NCI-H2196 treated with DMSO at 0.1 percent for 48 hours (cell line): ENCODE measurements around the gene MYO1G.

Experiments used
- DNase-seq: peaks from one replicate; lab custom pipeline; 2025; ENCODE audit not compliant: unreplicated experiment; lab: John Stamatoyannopoulos, UW

The MYO1G gene

DNA sequence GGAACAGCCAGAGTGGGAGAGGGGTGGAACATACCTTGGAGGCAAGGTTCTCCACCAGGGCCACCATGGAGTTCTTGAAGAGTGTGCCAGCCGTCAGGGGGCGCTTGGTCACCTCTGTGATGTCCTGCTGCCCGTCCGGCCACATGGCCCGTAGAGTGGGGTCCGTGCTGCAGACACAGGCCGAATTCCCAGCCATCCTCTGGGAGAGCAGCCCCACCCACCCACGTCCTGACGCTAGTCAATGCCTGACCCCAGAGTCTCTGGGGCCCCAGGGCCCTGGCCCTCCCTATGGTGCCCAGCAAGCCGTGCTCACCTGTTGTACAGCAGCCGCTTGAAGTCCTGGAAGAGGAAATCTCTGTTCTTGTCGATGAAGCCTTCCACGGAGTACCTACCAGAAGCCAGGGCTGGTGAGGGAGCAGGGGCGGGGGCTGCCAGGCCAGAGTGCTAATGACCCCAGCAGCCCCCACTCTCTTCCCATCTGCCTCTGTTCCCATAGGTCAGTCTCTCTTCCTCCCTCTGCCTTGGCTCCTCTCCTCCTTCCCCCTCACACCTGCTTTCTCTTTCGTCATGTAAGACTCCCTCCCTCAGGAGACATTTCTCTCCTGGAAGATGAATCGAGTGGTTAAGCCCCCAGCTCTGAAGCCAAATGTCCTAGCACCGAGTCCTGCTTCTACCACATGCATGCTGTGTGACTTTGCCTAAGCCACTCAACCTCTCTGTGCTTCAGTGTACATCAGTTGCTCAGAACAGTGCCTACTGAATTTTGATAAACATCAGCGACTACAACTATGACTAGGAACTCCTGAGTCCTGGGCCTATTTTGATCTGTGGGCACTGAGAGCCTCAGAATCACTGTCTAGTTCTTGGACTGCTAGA is 11.0 kb downstream of the MYO1G start:
- no peak for DNase-seq

DNA sequence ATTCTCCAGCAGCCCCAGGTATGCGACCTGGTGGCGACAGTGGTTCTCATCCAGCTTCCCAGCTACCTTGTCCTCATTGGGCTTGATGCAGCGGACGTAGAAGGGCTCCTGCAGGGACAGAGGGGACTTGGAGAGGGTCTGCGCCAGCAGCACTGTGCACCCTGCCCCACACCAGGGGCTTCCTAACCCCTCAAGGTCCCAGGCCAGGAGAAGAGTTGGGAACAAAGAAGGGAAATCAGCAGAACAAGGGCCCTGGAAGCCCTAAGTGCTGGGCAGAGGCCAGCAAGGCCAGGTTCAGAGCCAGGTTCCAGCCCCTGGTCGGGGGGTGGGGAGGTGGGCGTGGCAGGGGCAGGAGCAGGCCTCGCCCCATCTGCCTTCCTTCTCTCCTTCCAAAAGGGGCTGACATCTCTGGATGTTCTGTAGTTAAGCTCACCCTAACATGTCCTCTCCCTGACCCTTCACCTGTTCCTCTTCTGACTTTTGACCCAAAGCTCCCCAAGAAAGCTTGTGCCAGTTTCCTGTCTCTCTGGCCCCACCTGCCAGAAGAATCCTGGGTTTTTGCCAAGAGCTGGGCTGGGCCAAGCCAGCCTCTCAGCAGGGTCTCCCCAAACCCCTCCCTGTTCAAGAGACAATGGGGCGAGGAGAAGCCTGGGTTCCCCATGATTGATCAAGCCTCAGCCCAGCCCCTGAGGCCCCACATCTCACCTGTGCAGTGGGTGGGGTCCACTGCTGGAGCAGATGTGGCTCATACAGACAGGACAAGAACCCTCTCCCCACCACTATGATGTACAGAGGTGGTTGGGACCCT is 11.9 kb downstream of the MYO1G start:
- DNase-seq = no peak

DNA sequence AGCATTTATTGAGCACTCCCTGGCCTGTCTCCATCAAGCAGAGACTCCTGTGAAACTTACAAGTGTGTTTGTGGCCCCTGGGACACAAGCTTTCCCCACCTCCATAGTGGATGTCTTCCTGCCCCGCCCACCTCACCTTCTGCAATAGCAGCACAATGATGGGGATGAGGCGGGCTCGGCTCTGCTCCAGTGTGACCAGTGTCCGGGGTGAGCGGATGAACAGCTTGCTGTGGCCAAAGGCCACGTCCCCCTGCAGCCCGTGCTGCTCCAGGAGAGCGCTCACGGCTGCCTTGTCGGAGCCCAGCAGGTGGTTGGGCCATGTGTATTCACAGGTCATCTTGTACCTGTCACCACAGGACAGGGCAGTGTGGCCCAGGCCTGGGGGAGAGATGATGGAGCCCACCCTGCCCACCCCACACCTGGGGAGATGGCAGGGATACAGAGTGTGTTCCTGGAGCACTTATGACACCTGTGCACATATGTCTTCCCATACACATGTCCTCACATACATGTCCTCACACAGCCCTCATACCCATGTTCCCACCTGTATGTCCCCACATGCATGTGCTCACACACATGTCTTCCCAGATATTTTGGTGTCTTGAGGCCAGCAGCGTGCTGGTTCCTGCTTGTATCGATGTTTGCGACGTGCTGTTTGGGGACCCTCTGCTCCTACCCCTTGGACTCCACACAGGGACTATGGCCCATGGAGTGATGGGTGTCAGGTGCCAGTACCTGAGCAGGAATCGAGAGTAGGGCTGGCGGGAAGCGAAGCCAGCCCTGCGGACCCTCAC is 12.7 kb downstream of the MYO1G start:
- DNase-seq = no peak

DNA sequence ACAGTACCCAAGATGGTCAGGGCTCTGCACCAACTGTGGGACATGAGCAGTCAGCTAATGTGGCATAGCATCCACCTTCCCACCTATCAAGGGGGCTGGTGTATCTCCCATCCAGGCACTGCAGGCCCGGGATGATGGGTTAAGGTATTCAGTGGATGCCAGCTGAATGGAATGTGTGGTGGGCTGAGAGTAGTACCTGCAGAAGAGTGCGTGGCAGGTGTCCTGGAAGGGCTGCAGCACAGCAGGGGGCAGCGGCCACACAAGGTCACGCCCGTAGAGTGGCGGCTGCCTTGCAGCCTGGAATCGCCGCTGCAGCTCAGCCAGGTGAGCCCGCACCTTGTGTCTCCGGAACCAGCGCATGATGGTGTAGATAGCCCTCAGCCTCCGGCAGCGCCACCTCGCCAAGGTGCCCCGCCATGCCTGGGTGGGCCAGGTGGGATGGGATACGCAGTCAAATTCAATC is 13.3 kb downstream of the MYO1G start:
- no peak for DNase-seq

DNA sequence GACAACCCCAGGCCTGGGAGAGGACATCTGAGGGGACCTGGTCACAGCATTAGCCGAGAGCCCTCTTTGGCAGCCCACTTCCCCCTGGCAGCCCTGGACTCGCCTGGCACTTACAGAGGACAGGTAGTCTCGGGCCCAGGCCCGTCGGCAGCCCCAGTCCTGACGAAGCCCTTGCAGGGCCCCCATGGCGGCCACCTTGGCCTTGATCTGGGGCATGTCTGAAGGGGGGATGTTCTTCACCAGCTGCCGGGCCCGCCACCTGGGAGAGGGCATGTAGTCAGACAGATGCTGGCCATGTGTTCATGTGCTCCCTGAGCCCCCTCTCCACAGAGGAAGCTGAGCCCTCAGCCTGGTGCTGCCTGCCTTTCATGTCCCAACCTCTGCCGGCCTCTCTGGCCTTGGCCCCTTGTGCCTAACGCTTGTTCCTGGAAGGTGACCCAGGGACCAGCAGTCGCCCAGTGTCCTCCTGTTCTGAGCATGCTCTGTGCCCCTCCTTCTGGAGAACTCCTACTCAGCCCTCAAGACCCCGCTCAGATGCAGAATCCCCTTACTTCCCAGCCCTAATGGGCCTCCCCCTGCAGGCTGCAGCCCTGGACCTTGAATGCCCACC is 13.9 kb downstream of the MYO1G start:
- no peak for DNase-seq

DNA sequence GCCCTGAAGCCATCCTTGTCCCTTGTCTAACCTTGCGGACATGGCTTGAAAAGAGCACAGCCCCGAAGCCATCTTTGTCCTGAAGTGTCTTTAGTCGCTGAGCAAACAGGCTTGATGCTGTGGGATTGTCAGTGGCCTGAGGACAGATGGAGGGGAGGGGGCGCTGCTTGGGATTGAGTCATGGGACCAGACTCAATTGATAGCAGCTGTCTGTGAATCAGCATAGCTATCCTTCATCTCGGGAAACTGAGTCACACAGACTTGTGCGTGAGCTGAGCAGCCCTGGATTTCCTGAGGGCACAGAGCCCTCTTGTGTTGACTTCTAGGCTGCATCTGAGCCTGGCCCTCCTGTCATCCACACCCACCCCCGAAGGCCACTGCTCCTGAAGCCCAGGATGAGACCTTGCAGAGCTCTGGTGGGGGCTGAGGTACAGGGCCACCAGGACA is 14.4 kb downstream of the MYO1G start:
- DNase-seq = no peak

DNA sequence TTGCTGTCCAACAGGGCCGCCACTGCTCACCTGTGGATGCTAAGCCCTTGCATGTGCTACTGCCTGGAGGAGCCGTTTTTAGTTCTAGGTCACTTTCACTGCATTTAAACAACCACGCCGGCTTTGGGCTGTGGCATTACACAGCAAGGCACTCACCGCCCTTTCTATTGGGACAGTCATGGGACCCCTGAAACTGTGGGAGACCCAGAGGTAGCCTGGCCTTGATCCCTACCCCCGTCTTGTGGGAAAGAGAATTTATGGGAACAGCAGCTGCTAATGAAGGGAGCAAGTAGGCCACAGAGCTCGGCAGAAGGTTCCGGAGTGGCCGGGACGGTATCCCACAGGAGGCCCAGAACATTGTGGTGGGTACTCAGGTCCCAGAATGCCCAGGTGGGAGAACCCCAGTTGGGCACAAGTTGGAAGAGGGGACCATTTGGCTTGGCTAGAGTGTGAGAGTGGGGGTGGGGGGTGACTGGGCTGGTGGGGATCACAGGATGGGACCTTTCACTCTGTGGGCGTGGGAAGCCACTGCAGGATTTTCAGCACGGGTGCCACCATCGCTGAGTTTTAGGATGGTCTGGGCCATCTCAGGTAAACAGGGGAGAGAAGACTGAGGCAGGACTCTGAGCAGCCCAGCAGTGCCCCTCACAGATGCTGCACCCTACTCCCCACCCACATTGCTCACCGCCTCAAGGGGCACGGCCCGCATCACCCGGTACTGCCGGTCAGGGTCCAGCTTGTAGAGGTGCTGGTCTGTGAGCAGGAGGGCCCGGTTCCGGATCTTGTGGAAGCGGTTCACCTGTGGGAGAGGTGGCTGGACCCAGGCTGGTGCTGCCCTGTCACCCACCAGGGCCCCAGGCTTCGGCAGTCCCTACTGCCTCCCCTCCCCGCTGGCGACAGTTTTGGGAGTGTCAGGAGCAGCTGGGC is 15.2 kb downstream of the MYO1G start:
- DNase-seq = no peak

DNA sequence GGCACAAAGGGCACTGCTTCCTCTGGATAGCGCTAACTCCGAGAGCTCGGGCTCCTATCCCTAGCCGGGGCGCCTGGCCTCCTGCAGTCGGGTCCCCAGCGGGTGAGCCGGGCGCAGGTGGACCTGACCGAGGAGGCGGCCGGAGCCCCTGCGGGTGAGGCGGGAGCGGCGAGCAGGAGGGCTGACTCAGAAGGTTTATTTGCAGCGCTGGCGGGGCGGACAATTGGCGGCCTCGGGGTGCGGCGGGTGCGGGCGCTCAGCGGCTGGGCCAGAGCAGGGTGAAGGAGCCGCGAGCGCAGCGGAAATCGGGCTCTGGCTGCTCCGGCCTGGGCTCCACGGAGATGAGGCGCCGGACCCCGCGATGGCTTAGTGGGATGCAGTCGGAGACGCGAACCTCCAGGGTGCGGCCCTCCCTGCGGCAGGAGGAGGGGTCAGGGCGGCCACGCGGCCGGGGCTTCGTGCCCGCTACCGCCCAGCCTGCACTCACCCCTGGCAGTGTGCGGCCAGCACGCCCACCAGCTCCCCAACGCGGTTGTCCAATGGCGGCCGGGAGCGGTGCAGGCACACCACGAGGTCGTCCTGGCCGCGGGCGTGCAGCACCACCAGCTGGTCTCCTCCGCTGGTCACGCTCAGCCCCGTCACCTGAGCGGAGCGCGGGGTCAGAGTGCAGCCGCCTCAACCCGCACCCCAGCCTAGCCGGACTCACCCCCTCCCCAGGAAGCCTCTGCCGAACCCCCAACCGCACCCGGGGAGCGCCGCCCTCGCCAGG is 16.1 kb downstream of the MYO1G start:
- no peak for DNase-seq

DNA sequence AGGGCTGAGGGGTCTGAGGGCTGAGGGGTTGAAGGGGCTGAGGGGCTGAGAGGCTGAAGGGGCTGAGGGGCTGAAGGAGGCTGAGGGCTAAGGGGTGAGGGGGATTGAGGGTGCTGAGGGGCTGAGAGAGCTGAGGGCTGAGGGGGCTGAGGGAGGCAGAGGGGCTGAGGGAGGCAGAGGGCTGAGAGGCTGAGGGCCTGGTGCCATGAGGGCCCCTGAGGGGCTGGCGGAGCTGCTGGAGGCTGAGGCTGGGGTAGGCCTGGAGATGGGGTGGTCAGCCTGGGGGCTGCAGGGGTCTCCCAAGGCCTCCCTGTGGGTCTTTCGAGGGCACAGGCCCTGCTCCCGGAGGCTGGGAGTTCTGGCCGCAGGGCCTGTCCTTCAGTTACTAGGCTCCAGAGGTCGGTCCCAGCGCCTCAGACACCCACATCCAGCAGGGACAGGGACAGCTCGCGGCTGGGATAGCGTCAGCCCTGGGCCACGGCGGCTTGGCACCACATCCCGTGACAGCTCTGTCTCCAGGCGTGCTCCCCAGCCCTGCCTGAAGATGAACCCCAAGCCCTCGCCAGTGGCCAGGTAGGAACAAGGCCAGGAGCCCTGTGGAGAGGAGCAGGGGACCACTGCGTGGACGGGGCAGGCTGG is 16.9 kb downstream of the MYO1G start:
- DNase-seq = no peak

DNA sequence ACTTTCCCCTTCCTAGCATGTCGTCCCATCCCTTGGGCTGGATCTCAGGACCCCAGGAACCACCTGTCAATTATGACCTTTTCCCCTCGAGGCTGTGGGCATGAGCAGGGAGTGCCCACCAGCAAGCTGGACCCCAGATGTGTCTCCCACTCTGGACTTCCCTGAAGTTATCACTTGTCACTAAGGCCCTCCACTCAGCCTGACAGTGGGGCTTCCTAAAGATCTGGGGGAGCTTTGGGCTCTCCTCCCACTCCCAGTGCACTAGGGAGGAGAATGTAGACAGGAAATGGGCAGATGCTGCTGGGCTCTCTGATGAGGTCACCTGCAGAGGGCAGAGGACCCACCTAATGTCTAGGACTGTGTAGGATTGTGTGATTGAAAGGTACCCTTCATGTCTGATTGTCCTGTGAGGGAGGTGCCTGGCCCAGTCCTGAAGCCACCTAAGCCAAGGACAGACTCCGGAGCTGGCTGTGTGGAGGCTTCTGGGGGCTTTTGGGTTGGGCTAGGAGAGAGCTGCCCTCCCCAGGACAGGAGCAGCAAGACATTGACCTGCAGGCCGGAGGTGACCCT is 18.7 kb downstream of the MYO1G start:
- DNase-seq = no peak

DNA sequence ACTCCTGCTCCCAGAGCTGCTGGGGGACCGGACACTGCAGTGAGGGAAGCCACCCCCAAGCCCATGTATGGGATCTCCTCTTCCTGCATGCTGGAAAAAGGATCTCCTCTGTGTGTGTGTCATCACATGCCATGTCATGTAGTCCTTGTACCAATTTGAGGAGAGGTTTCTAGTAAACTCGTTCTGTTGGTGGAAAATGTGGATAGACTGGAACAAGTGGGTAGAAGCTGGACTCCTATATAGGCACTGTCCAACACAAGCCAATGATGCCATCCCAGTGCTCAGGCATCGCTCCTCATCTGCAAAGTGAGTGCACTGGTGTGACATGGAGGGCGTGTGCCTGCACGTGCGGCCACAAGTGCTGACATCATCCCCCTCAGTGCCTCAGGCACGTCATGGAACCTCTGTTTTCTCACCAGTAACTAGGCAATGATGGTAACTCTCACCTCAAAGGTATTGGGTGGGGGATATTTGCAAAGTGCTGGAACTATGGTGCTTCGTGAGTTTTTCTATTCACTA is 19.3 kb downstream of the MYO1G start:
- no peak for DNase-seq

DNA sequence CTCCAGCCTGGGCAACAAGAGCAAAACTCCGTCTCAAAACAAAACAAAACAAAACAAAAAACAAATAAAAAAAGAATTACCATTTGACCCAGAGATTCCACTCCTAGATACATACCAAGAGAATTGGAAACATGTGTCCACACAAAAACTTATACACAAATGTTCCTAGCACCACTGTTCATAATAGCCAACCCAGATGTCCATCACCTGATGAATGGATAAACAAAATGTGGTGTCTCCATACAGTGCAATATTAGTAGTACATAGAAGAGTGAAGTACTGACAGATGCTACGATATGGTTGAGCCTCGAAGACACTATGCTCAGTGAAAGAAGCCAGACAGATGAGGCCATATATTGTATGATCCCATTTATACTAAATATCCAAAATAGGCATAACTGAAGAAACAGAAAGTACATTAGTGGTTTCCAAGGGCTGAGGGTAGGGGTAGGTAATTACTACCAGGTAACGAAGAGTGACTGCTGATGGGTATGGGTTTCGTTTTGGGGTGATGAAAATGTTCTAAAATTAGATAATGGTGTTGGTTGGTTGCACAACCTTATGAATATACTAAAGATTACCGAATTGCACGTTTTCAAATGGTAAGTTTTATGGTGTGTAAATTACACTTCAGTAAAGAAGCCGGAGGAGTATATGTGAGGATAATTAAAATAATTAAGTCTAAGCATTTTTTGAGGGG is 20.0 kb downstream of the MYO1G start:
- no peak for DNase-seq

DNA sequence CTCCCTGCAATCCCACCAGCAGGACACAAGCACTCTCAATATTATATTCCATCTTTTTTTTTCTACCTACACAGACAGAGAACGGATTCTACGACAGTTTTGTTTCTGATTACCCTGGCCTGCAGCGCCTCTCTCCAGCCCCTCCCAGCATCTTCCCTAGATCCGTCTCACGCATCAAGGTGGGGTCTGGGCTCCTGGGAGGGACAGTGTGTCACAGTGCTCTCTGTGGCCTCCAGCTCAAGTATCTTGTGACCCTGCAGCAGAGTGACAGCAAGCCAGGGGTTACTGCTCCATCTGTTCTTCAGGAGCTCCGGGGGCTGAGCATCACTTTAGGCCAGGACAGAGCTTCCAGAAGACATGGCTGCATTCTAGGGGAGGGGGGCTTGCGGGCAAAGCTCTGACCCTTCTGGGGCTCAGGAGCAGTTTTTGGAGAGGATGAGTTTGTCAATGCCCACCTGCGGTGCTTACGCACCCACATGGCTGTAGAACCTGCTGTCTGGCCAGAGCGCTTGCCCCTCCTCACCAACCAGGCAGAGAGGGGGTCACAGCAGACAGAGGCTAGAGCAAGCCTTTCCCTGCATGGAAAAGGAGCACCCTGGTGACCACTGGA is 22.6 kb downstream of the MYO1G start:
- no peak for DNase-seq

DNA sequence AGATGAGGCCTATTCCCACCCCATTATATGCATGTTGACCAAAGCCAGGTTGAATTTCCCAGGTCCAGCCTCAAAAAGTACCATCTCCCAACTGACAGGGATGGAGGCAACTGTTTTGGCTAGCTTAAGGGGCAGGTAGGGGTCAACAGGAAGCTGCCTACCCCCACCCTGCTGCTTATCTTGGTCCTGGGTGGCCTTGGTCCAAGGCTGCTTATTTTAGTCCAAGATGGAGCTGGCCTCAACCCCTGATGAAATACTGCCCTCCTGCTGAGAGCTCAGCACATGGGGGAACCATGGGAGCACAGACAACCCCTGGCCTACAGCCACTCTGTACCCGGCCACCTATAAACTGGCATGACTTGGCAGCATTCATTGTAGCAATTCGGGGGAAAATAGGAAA is 23.1 kb downstream of the MYO1G start:
- no peak for DNase-seq

DNA sequence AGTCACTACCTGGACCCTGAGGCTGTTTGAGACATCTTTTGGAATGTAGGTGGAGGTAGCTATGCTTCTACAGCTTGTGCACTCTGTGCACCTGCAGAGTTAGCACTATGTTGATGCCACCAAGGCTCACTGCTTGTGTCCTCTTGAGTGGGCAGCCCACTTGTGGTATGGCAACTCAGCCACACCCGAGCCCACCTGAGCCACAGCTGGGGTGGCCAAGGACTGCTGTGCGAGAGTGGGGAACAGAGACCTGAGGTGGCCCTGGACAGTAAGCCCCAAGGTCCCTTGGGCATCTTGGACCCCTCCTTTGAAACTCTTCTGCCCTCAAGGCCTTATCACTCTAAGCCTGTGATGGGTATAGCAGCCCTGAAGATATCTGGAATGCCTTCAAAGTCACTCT is 25.7 kb downstream of the MYO1G start:
- DNase-seq = no peak

DNA sequence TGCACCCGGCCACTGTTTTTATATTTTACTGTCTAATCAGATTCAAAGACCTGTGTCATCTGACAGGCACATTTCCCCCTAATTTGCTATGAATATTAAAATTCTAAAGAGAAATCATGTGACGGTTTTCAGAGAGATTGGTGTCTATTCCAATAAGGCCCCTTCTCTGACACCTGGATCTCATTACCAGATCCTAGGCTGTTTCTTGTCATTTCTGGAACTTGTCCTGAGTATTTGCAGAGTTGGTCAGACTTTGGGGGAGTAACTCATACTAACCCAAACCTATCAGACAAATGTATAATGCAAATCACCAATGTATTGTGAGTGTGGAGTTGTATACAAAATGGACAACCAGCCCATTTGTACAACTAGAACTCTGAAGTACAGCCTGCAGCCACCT is 29.5 kb downstream of the MYO1G start:
- no peak for DNase-seq

DNA sequence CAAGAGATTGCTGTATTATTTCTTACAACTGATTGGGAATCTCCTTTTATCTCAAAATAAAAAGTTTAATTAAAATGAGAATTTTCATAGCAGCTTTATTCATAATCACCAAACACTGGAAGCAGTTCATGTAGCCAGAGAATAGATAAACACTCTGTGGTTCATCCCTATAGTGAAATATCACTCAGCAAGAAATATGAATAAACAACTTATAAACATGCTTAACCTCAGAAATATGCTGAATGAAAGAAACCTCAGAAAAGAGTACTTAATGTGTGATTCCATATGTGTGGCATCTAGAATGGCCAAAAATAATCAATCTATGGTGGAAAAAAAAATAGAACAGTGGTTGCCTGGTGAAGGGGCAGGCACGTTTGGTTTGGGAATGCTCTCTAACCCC is 33.3 kb downstream of the MYO1G start:
- no peak for DNase-seq
